Activated CD8-positive, alpha-beta memory T cell treated with anti-CD3 and anti-CD28 coated beads for 24 hours (primary cell): ENCODE data around the gene C1orf198.

Experiments
- DNase-seq: peaks from one replicate; pipeline ENCODE4 v3.0.0-alpha.2; 2020

The C1orf198 gene

GRCh38 chr1:230807029-230807428 lies 61.3 kb downstream of the C1orf198 start:
- DNase-seq = peak; percentile 4

- no peak for DNase-seq
Measured at GRCh38 chr1:230806552-230806951, 61.8 kb downstream of the C1orf198 start.

GRCh38 chr1:230804396-230804795 lies 63.9 kb downstream of the C1orf198 start:
- DNase-seq = no peak

DNA sequence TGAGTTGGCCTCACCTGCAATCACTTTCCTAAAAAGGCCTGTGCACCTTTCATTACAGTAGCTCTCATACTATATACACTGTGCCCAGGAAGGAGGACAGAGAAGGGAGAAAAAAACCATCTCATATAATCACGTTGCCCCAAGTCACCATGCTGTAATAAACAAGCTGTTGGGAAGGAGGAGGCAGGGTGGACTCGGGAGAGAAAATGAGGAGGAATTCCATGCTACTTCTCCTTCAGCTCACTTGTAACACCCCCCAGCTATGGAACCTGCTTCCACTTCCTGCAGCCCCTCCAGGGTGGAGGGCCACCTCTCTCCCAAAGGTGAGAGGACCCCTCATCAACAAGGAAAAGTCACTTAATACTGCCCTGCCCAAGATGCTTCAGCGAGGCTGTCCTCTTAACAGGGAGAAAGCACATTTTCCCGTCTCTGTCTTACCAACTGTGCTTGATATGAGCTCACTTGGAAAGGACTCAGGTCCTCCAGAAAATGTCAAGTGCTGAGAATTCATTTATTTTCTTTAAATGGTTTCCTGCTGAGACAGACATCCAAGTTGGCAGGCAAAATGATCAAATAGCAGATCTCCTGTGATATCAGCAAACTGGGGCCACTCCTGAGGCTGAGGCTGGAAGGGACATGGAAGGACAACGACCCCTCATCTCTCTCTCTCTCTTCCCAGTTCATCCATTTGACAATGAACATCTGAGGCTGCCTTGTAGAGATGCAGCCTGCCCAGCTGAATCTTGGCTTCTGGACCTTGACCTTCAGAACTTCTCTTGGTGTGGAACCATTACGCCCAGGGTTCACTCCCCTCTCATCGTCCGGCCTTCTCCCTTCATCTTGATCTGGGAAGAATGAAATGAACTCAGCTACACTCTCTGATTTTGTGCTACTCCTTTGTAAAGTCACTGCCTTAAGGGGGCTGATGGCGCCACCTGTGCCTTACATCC lies 67.2 kb downstream of the C1orf198 start:
- DNase-seq = no peak

DNA sequence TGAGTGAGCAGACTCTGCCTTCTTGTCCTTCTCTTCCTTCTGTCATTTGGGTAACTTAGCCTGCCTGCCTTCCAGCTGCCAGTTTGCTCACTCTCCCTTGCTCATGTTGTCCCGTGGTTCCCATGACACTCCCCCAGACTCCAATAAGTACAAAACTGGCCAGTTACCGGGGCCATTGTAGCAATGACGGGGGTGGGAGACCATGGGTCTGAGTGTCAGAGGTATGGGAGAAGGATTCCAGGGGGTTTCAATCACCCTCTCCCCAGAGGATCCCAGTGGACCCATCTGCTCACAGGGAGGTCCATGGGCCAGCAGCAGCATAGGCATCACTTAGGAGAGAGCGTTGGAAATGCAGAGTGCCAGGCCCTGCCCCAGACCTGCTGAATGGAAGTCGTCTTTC lies 69.8 kb downstream of the C1orf198 start:
- no peak for DNase-seq

DNA sequence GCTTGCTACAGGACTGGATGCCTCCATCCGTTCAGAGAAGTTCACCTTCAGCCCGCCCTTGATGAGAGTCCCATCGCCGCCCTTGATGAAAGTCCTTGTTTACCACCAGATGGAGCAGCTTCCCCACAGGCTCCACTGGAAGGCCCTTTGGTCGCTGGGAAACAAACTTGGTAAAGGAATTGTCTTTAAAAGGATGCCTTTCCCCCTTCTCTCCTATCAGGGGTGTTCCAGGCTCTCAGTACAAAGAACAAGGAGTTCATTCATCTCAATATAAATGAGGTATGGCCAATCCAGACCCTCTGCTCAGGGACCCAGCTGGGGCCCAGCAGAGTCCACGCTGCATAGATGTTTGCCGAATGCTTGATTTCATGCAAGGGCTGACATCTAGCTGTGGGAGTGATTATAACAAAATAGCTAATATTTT lies 70.4 kb downstream of the C1orf198 start:
- DNase-seq = no peak

DNA sequence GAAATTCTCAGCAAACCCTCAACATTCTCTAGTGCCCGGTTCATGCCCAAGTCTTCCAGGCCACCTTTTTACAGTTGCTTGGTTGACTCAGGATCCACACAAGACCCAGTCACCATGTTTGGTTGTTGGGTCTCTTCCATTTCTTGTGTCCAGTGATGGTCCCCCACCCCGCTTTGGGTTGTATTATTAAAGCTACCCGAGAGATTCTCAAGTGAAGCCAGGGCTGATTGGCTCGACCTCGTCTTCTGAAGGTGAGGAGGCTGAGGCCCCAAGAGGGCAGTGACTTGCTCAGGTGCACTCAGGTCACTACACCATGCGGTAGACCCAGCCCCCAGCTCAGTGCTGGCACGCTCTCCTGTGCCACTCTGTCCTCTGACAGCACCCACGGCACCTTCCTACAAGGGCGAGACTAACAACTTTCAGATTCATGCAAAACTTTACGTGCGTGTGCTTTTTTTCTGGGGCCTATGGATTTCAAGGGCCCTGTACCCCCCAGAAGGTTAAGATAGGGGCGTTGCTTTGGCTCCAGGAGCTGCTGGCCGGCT lies 70.9 kb downstream of the C1orf198 start:
- no peak for DNase-seq

DNA sequence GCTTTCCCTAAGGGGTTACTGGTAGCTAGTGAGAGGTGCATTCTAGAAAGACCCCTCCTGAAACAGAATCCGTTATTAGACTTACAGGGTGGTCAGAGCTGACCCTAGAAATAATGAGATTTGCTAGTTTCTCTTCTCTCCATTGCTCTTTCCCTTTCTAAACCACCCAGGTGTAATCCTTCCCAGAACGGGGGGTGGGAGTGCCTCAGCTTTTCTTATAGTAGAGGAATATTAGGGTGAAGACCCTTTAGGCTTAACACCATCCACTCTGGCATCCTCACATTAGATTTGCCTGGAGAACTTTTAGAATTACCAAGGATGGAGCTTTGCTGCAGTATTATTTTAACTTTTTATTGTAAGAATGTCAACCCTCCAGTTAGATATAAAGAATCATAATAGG lies 71.7 kb downstream of the C1orf198 start:
- no peak for DNase-seq

GRCh38 chr1:230794871-230795605 lies 73.3 kb downstream of the C1orf198 start:
- DNase-seq = no peak

- no peak for DNase-seq
Measured at GRCh38 chr1:230794431-230794830, 73.9 kb downstream of the C1orf198 start.

DNA sequence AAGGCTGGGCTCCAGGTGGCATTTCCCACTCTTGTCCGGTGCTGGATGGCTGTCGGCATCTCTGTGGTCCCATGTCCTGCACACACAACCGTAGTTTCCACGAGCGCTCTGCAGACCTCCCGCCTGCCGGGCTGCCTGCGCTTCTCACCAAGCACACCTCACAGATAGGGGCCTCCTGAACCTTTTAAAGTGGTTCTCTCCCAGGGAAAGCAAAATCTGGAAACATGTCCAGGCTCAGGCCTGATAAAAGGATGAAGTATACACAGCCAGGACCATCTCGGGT lies 74.9 kb downstream of the C1orf198 start:
- no peak for DNase-seq

- no peak for DNase-seq
Measured at GRCh38 chr1:230792691-230793462, 75.4 kb downstream of the C1orf198 start.

GRCh38 chr1:230791986-230792564 lies 76.2 kb downstream of the C1orf198 start:
- DNase-seq = no peak

DNA sequence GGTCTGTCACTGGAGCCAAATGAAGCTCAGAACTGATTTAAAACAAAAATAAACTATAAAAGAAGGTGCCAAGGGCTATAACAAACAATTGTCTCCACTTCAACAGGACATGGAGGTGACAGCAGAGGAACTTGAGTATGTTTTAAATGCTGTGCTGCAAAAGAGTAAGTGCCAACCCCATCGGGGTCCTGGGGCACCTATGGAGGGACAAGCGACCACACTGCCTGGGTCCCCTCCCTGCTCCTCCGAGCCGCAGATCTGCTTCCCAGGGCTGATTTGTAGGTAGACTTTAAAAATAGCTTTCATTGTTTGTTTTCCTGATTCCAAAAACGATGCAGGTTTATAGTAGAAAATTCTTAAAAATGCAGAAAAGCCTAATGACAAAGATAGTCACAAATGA lies 78.3 kb downstream of the C1orf198 start:
- peak; percentile 4 for DNase-seq

DNA sequence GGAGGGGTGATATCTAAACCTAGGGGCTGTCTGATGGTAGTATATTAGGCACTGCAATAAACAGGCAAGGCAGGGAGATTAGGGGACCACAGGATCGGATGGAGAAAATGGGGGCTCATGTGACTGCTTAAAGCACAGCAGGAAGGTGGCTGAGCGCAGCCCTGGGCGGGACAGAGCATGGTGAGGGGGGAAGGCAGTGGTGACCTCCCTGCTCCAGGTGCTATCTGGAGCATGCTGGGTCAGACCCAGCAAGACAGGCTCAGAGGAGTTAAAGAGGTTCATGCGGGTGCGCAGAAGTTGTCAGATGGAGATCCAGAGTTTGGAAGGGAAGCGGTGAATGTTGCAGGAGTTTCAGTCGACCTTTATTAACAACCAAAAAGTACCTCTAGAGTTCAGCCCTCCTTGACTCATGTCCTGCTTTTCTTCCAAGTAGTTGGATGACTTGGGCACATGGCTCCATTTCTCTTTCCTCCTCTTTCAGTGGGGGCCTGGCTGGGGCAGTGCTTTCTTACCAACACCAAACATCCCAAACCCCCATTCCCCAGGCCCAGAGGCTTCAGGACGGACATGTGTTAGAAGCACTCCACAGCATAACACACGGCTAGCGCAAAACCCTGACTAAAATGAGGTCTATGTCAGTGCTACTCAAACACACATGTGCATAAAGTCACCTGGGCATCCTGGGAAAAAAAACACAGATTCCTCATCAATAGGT lies 79.6 kb downstream of the C1orf198 start:
- peak; percentile 28 for DNase-seq

DNA sequence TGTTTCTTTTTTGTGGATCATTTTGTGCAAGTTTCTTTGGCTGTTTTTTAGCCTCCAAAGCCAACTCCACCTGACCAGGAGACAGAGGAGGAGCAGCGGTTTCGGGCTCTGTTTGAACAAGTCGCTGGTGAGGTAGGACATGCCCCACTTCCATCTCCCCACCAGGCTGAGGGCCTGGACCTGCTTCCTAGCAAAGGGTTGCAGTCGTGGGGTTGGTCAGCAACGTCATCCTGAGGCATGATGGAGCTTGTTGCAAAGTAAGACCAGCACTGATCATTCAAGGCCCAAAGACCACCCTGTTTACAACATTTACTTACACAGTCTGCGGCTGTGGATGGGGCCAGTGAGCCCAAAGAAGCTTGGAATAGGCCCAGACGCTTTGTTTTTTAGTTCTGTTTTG lies 80.8 kb downstream of the C1orf198 start:
- no peak for DNase-seq
